ENCODE data around the gene PTPN4. TPM values are rescaled to one million over a fixed set of nuclear protein-coding genes. Genes with fewer than 3 reads are reported as not detected.

PTPN4 gene
- total RNA-seq, 1 experiment from 2014 or later, result 60.7 TPM

DNA sequence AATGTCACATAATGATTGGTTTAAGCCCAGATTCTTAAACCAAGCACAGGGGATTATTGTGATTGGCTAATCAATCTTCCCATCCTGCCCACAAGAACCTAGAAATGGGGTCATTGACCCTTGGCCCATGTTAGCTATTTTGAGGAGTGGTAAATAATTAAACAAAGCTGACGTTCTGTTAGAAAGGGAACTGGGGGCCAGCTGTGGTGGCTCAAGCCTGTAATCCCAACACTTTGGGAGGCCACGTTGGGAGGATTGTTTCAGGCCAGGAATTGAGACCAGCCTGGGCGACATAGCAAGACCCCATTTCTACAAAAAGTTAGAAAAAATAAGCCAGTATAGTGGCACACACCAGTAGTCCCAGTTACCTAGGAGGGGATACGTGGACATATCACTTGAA is 37.8 kb upstream of the PTPN4 start:
- POLR2A ChIA-PET (ENCODE audit: unreplicated experiment), result interaction anchor here (0.6 kb wide), 1 partner anchor 1354 kb away, joined by 13 read pairs; no protein-coding TSS in a partner anchor
- CTCF ChIA-PET, result interaction anchor here (0.6 kb wide), 1 partner anchor 100 kb away, joined by 5 read pairs; no protein-coding TSS in a partner anchor
- H3K27ac ChIP-seq, result no peak overlapping the region
- BruUV-seq (replicated peaks), result no TSS peak
- H3K36me3 ChIP-seq (ENCODE audit: low read depth), result no peaks in the 10 kb centered on the region
- H3K4me3 ChIP-seq, result no peak overlapping the region
- H3K4me2 ChIP-seq, result no peak overlapping the region
- H3K79me2 ChIP-seq (ENCODE audit: low read depth), result no peaks in the 10 kb centered on the region
- no peak for DNase-seq
- no peaks in the 10 kb centered on the region for H3F3A ChIP-seq (ENCODE audit: insufficient read depth, low read depth)
- no peaks in the 10 kb centered on the region for H4K20me1 ChIP-seq (ENCODE audit: insufficient read depth)
- intact Hi-C loops (cut with micrococcal nuclease; ENCODE audit: unreplicated experiment), result no loop called here
- H3K9me3 ChIP-seq (ENCODE audit: insufficient read depth, low read depth), result no peaks in the 10 kb centered on the region
- no peak overlapping the region for H2AFZ ChIP-seq
- no peaks in the 10 kb centered on the region for H3K9me2 ChIP-seq (ENCODE audit: insufficient read depth)
- H3K27me3 ChIP-seq (ENCODE audit: insufficient read depth, low read depth), result no peaks in the 10 kb centered on the region
- peaks cover 4% of the 10 kb centered on the region; the same call in 1 of the 2 replicates for H3K4me1 ChIP-seq (replicated peaks; ENCODE audit: insufficient read depth)
- TF ChIP-seq CTCF (conservative IDR thresholded peaks at IDR 0.05), result no peak
- no peak for TF ChIP-seq EZH2 (IDR thresholded peaks at IDR 0.05; ENCODE audit: low read depth)

GRCh38 chr2:119723186-119723585 is 36.5 kb upstream of the PTPN4 start:
- H3K4me3 ChIP-seq, result no peak overlapping the region
- DNase-seq, result no peak
- H3F3A ChIP-seq (ENCODE audit: insufficient read depth, low read depth), result no peaks in the 10 kb centered on the region
- H3K27ac ChIP-seq, result no peak overlapping the region
- no peaks in the 10 kb centered on the region for H3K79me2 ChIP-seq (ENCODE audit: low read depth)
- no peaks in the 10 kb centered on the region for H3K9me2 ChIP-seq (ENCODE audit: insufficient read depth)
- POLR2A ChIA-PET (ENCODE audit: unreplicated experiment), result interaction anchor here (0.6 kb wide), 1 partner anchor 494 kb away, joined by 4 read pairs; no protein-coding TSS in a partner anchor
- H3K9me3 ChIP-seq (ENCODE audit: insufficient read depth, low read depth), result no peaks in the 10 kb centered on the region
- no TSS peak for BruUV-seq (replicated peaks)
- H3K4me2 ChIP-seq, result no peak overlapping the region
- no peaks in the 10 kb centered on the region for H3K27me3 ChIP-seq (ENCODE audit: insufficient read depth, low read depth)
- intact Hi-C loops (cut with micrococcal nuclease; ENCODE audit: unreplicated experiment), result no loop called here
- CTCF ChIA-PET, result no interaction called here
- H3K36me3 ChIP-seq (ENCODE audit: low read depth), result no peaks in the 10 kb centered on the region
- no peaks in the 10 kb centered on the region for H4K20me1 ChIP-seq (ENCODE audit: insufficient read depth)
- TF ChIP-seq CTCF (conservative IDR thresholded peaks at IDR 0.05) (no peak), EZH2 (IDR thresholded peaks at IDR 0.05; ENCODE audit: low read depth) (no peak)
- no peak overlapping the region for H2AFZ ChIP-seq
- H3K4me1 ChIP-seq (replicated peaks; ENCODE audit: insufficient read depth), result peaks cover 4% of the 10 kb centered on the region; the same call in 1 of the 2 replicates

GRCh38 chr2:119723784-119724467 is 35.8 kb upstream of the PTPN4 start:
- no peaks in the 10 kb centered on the region for H3K9me3 ChIP-seq (ENCODE audit: insufficient read depth, low read depth)
- ChIA-PET POLR2A (ENCODE audit: unreplicated experiment) (interaction anchor here (0.5 kb wide), 1 partner anchor 106 kb away, joined by 3 read pairs; no protein-coding TSS in a partner anchor), CTCF (no interaction called here)
- intact Hi-C loops (cut with micrococcal nuclease; ENCODE audit: unreplicated experiment), result no loop called here
- no peaks in the 10 kb centered on the region for H3K79me2 ChIP-seq (ENCODE audit: low read depth)
- no peaks in the 10 kb centered on the region; the same call in 1 of the 2 replicates for H3K27me3 ChIP-seq (ENCODE audit: insufficient read depth, low read depth)
- H3K27ac ChIP-seq, result no peak overlapping the region
- no peak overlapping the region for H3K4me2 ChIP-seq
- no peaks in the 10 kb centered on the region for H3K36me3 ChIP-seq (ENCODE audit: low read depth)
- no TSS peak for BruUV-seq (replicated peaks)
- H3K4me1 ChIP-seq (replicated peaks; ENCODE audit: insufficient read depth), result no peaks in the 10 kb centered on the region
- H4K20me1 ChIP-seq (ENCODE audit: insufficient read depth), result no peaks in the 10 kb centered on the region
- no peaks in the 10 kb centered on the region for H3F3A ChIP-seq (ENCODE audit: insufficient read depth, low read depth)
- DNase-seq, result no peak
- H2AFZ ChIP-seq, result no peak overlapping the region
- H3K4me3 ChIP-seq, result no peak overlapping the region
- no peaks in the 10 kb centered on the region for H3K9me2 ChIP-seq (ENCODE audit: insufficient read depth)
- no peak for TF ChIP-seq EZH2 (IDR thresholded peaks at IDR 0.05; ENCODE audit: low read depth)
- no peak for TF ChIP-seq CTCF (conservative IDR thresholded peaks at IDR 0.05)

Measured in PC-9 (cell line).